Measurements from ENCODE around the gene JAG1.

DNA sequence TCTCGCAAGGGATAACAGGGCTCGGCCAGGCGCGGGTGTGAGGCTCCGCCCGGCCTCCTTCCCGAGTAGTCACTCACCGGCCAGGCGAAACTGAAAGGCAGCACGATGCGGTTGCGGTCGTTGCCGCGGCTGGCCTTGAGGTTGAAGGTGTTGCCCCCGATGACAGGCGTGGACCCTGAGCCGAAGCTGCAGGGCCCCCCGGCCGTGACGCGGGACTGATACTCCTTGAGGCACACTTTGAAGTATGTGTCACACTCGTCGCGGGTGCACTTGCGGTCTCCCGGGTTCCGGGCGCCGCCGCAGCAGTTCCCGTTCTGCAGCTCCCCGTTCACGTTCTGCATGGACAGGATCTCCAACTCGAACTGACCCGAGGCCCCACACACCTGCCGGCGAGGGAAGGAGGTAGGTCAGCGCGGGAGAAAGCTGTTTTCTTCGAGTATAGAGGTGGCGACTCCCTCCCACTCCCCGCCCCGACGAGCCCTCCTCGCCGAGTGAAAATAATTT, 1.1 kb downstream of the JAG1 start:
- TF ChIP-seq, protein P1, sequence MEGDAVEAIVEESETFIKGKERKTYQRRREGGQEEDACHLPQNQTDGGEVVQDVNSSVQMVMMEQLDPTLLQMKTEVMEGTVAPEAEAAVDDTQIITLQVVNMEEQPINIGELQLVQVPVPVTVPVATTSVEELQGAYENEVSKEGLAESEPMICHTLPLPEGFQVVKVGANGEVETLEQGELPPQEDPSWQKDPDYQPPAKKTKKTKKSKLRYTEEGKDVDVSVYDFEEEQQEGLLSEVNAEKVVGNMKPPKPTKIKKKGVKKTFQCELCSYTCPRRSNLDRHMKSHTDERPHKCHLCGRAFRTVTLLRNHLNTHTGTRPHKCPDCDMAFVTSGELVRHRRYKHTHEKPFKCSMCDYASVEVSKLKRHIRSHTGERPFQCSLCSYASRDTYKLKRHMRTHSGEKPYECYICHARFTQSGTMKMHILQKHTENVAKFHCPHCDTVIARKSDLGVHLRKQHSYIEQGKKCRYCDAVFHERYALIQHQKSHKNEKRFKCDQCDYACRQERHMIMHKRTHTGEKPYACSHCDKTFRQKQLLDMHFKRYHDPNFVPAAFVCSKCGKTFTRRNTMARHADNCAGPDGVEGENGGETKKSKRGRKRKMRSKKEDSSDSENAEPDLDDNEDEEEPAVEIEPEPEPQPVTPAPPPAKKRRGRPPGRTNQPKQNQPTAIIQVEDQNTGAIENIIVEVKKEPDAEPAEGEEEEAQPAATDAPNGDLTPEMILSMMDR (conservative IDR thresholded peaks at IDR 0.05; ENCODE audit: low read depth, low read length) = no peak
- TF ChIP-seq EZH2 (IDR thresholded peaks at IDR 0.05; ENCODE audit: low read length, unreplicated experiment) (no peak), EZH2phosphoT487 (IDR thresholded peaks at IDR 0.05; ENCODE audit: borderline replicate concordance, low read length) (no peak)

Data from PC-3 (cell line).